GM12864 (cell line): ENCODE results near the gene DEPP1.
A peak's percentile ranks its signal among the peaks of the same experiment; 100 is the strongest.

Source experiments
- DNase-seq: peaks from one replicate; pipeline ENCODE4 v3.0.0-alpha.2; 2011; ENCODE audit warnings: low read depth
- H3K4me3 ChIP-seq: 2 replicates; pipeline ENCODE4 v1.5.1; 2011; ENCODE audit warnings: mild to moderate bottlenecking, low read depth, low read length, control low read depth
- CTCF ChIP-seq: IDR thresholded peaks from 2 replicates; pipeline ENCODE4 v1.5.1; 2011; ENCODE audit warnings: low read depth, mild to moderate bottlenecking, moderate library complexity, low read length, control low read depth, inconsistent platforms; ENCODE audit errors: missing control alignments

DEPP1 gene

GRCh38 chr10:44946205-44946604 is 32.4 kb downstream of the DEPP1 start:
- no peak overlapping the region for H3K4me3 ChIP-seq
- TF ChIP-seq CTCF = no peak
- DNase-seq = peak; percentile 35

GRCh38 chr10:44944354-44944753 is 34.3 kb downstream of the DEPP1 start:
- TF ChIP-seq CTCF = no peak
- no peak for DNase-seq
- H3K4me3 ChIP-seq = no peak overlapping the region

- TF ChIP-seq CTCF = no peak
- H3K4me3 ChIP-seq = no peak overlapping the region
- DNase-seq = no peak
Measured at GRCh38 chr10:44939691-44940401, 38.8 kb downstream of the DEPP1 start.

GRCh38 chr10:44938956-44939355 is 39.7 kb downstream of the DEPP1 start:
- TF ChIP-seq CTCF = no peak

GRCh38 chr10:44937196-44938005 is 41.2 kb downstream of the DEPP1 start:
- no peak overlapping the region for H3K4me3 ChIP-seq
- no peak for DNase-seq
- no peak for TF ChIP-seq CTCF

More at GRCh38 chr10:44938956-44939355, 39.7 kb downstream of the DEPP1 start:
- DNase-seq = no peak
- H3K4me3 ChIP-seq = no peak overlapping the region

- H3K4me3 ChIP-seq = no peak overlapping the region
- no peak for TF ChIP-seq CTCF
- DNase-seq = no peak
Measured at GRCh38 chr10:44936314-44936975, 42.2 kb downstream of the DEPP1 start.
